HG03060 (cell line): ENCODE measurements around the gene EYA2.

Source experiments
- ATAC-seq: cut with Tn5 transposase; IDR thresholded peaks from one replicate; pipeline ENCODE4 v1.9.1; 2021; ENCODE audit warnings: low read depth, moderate number of reproducible peaks; ENCODE audit not compliant: unreplicated experiment

The EYA2 gene

GRCh38 chr20:47030271-47030810 is 135.7 kb downstream of the EYA2 start:
- ATAC-seq = no peak

- no peak for ATAC-seq
Observed at GRCh38 chr20:47031004-47031403, 136.4 kb downstream of the EYA2 start.

GRCh38 chr20:47031821-47032220 is 137.2 kb downstream of the EYA2 start:
- ATAC-seq = no peak

- ATAC-seq = no peak
Observed at GRCh38 chr20:47032933-47033578, 138.4 kb downstream of the EYA2 start.

GRCh38 chr20:47033665-47034064 is 139.0 kb downstream of the EYA2 start:
- no peak for ATAC-seq

- ATAC-seq = no peak
Observed at GRCh38 chr20:47035026-47035590, 140.5 kb downstream of the EYA2 start.

GRCh38 chr20:47036091-47036870 is 141.6 kb downstream of the EYA2 start:
- ATAC-seq = no peak

GRCh38 chr20:47038566-47039560 is 144.2 kb downstream of the EYA2 start:
- no peak for ATAC-seq

- no peak for ATAC-seq
Observed at GRCh38 chr20:47040506-47041125, 146.0 kb downstream of the EYA2 start.

- no peak for ATAC-seq
Observed at GRCh38 chr20:47041396-47041899, 146.8 kb downstream of the EYA2 start.

GRCh38 chr20:47042464-47042863 is 147.8 kb downstream of the EYA2 start:
- ATAC-seq = no peak

GRCh38 chr20:47043086-47043485 is 148.4 kb downstream of the EYA2 start:
- no peak for ATAC-seq

GRCh38 chr20:47044938-47045337 is 150.3 kb downstream of the EYA2 start:
- ATAC-seq = no peak

- ATAC-seq = no peak
Observed at GRCh38 chr20:47048054-47048453, 153.4 kb downstream of the EYA2 start.

GRCh38 chr20:47049771-47050170 is 155.1 kb downstream of the EYA2 start:
- ATAC-seq = no peak

GRCh38 chr20:47050996-47051395 is 156.4 kb downstream of the EYA2 start:
- no peak for ATAC-seq

GRCh38 chr20:47051936-47052526 is 157.4 kb downstream of the EYA2 start:
- no peak for ATAC-seq

- no peak for ATAC-seq
Observed at GRCh38 chr20:47054506-47054905, 159.9 kb downstream of the EYA2 start.

GRCh38 chr20:47054945-47055344 is 160.3 kb downstream of the EYA2 start:
- no peak for ATAC-seq
